Cardiac fibroblast (primary cell): Measurements from ENCODE around the gene SIGLEC12.
"Not testable (repeated sequence)": the region's sequence is repeated elsewhere in the genome, so short reads cannot be mapped to it uniquely, and the experiment has no call there.

ENCODE experiments used
- DNase-seq, 2 donors: peaks; one replicate each; pipeline versions ENCODE4 v3.0.0 to v3.0.0-alpha.2; 2010; ENCODE audit warnings: low read depth in 2 of 2
- H3K4me3 ChIP-seq, 2 donors: replicated peaks in 1 of 2; 1 replicate in 1 of 2; 2 replicates in 1 of 2; pipeline ENCODE4 v1.5.1; 2011; ENCODE audit warnings: low read depth in 2 of 2, low read length in 2 of 2, mild to moderate bottlenecking in 2 of 2, moderate library complexity in 1 of 2
- CTCF ChIP-seq: IDR thresholded peaks from one replicate; pipeline ENCODE4 v1.5.1; 2011; ENCODE audit warnings: low read depth, mild to moderate bottlenecking, low read length, inconsistent platforms

The SIGLEC12 gene

DNA sequence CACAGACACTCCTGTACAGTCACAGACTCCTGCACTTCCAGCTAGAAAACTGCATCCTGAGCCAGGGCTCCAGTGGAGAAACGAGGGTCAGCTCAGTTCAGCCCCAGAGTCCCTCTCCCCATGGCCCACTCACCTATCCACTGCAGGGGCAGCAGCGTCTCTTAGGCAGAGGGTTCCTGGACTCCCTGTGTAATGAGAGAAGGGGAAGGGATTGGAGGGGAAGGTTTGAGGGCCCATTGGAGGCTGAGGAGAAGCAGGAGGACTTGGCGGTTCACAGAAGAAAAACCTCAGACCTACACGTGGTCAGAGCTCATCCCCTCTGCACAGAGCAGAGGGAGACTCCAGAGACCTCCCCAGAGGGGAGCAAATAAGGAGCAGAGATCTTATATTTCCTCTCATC is 32.4 kb downstream of the SIGLEC12 start:
- no peak for DNase-seq
- no peak overlapping the region for H3K4me3 ChIP-seq
- no peak for TF ChIP-seq CTCF

DNA sequence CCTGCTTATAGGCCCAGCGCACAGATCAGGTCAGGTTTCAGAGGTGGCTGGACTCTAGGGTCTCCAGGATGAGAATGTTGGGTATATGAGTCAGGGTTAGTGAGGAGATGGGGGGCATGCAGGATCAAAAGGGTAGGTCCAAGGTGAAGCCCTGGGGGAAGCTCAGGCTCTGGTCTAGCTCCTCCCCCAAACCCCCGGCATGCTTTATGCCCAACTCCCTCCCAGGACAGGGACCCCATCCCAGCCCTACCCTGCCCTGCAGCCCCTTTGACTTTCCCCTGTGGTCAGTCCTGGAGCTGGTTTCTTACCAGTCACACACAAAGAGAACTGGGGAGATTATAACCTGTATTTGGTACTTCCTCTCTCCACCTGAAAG is 33.1 kb downstream of the SIGLEC12 start:
- no peak for TF ChIP-seq CTCF
- no peak overlapping the region for H3K4me3 ChIP-seq
- DNase-seq, result no peak

GRCh38 chr19:51467864-51468544 is 33.6 kb downstream of the SIGLEC12 start:
- H3K4me3 ChIP-seq, result no peak overlapping the region
- DNase-seq, result no peak
- TF ChIP-seq CTCF, result no peak

DNA sequence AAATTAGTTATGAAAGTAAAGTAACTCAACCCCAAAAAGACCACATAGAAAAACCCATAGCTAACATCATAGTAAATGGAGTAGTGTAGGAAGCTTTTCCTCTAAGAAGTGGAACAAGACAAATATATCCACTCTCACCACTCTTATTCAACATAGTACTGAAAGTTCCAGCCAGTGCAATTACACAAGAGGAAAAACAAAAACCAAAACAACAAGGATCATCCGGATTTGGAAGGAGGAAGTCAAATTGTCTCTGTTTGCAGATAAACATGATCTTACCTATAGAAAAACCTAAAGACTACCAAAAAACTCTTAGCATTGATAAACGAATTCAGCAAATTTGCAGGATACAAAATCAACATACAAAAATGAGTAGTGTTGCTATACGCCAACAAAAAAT is 34.9 kb downstream of the SIGLEC12 start:
- H3K4me3 ChIP-seq, result no peak overlapping the region
- no peak for TF ChIP-seq CTCF
- no peak for DNase-seq

DNA sequence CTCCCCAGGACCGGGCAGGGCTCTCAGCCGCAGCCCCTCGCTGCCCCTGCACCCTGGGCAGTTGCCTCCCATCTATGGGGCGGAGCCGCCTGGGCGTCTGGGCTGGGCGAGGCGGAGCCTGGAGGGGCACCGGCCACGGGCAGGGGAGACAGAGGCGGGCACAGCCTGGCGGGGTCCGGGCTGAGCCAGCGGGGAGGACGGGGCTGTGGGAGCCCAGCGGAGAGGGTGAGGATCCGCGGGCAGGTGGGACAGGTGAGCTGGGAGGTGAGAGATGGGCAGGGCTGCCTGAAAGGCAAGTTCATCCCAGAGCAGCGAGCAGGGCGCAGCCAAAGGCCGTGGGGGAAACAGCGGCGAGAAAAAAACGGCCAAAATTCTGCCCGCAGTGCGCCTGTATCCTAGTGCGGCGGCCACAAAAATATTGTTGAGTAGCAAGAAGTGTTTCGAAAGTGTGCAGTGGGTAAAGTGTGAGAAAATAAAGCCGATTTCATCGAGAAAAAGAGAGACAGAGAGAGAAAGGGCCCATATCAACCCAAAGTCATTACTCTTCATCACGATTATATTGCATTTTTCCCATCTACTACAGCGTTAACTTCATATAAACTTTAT is 37.5 kb downstream of the SIGLEC12 start:
- H3K4me3 ChIP-seq, DNase-seq: not testable (repeated sequence)

GRCh38 chr19:51462681-51463080 is 38.9 kb downstream of the SIGLEC12 start:
- TF ChIP-seq CTCF, result no peak
- H3K4me3 ChIP-seq, result no peak overlapping the region
- no peak for DNase-seq

DNA sequence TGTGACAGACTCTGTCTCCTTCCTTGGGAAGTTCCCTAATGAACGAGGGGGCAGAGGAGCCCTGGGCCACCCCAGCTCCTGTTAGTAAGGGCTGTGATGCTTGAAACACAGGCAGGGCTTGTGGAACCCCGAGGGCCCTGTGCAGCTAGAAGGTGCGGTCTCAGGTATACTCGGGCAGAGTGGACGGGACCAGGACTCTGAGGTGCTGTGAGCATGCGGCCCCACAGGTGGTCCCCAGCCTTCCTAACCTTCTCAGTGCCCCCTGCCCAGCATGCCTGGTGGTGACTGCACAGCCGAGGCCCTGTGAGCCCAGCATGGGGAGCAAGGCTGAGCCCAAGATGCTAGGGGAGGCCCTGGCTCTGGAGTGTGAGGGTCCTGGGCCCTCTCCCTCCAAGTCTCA is 39.3 kb downstream of the SIGLEC12 start:
- no peak for DNase-seq
- no peak overlapping the region for H3K4me3 ChIP-seq
- TF ChIP-seq CTCF, result no peak
